ENCODE measurements around the gene PWWP2B.
"Not testable (repeated sequence)": the region's sequence is repeated elsewhere in the genome, so short reads cannot be mapped to it uniquely, and the experiment has no call there.

PWWP2B gene

GRCh38 chr10:132436096-132436495, 39.1 kb downstream of the PWWP2B start:
- DNase-seq, result not testable (repeated sequence)

- DNase-seq, result no peak
These were observed 39.9 kb downstream of the PWWP2B start for GRCh38 chr10:132436861-132437410.

GRCh38 chr10:132437541-132437950, 40.5 kb downstream of the PWWP2B start:
- DNase-seq, result no peak

- no peak for DNase-seq
These were observed 41.4 kb downstream of the PWWP2B start for GRCh38 chr10:132438091-132439024.

- no peak for DNase-seq
These were observed 42.0 kb downstream of the PWWP2B start for GRCh38 chr10:132439025-132439388.

- no peak for DNase-seq
These were observed 42.6 kb downstream of the PWWP2B start for GRCh38 chr10:132439424-132440163.

GRCh38 chr10:132440791-132441565, 44.0 kb downstream of the PWWP2B start:
- no peak for DNase-seq

GRCh38 chr10:132441818-132442524, 45.0 kb downstream of the PWWP2B start:
- no peak for DNase-seq

- no peak for DNase-seq
These were observed 45.6 kb downstream of the PWWP2B start for GRCh38 chr10:132442636-132443035.

- peak; percentile 61 for DNase-seq
These were observed 46.6 kb downstream of the PWWP2B start for GRCh38 chr10:132443605-132443982.

GRCh38 chr10:132443983-132444876, 47.2 kb downstream of the PWWP2B start:
- no peak for DNase-seq

- DNase-seq, result no peak
These were observed 47.9 kb downstream of the PWWP2B start for GRCh38 chr10:132444877-132445351.

GRCh38 chr10:132445516-132446194, 48.7 kb downstream of the PWWP2B start:
- no peak for DNase-seq

GRCh38 chr10:132446195-132446581, 49.2 kb downstream of the PWWP2B start:
- DNase-seq, result no peak

- DNase-seq, result peak; percentile 47
These were observed 49.9 kb downstream of the PWWP2B start for GRCh38 chr10:132446661-132447445.

- peak; percentile 48 for DNase-seq
These were observed 50.6 kb downstream of the PWWP2B start for GRCh38 chr10:132447446-132448247.

- DNase-seq, result no peak
These were observed 51.3 kb downstream of the PWWP2B start for GRCh38 chr10:132448248-132448731.

GRCh38 chr10:132449051-132449810, 52.2 kb downstream of the PWWP2B start:
- DNase-seq, result no peak

Measured in activated CD4-positive, alpha-beta T cell treated with anti-CD3 and anti-CD28 coated beads for 1 hour (primary cell).